H1 (cell line): ENCODE measurements around the gene RNF135. TPM values are rescaled to one million over a fixed set of nuclear protein-coding genes. Genes with fewer than 3 reads are reported as not detected.

Source experiments
- polyA plus RNA-seq, 7 experiments: library from polyadenylated mRNA; depleted of rRNA in 3 of 7; stranded (reverse) in 5 of 7; unstranded in 2 of 7; fragments of >200 nt in 5 of 7; fragments of 200-250 nt in 2 of 7; gene quantifications; 1 replicate in 5 of 7; 2 replicates in 1 of 7; 4 replicates in 1 of 7; pipeline versions ENCODE4 v1.2.1 to v1.2.3, GENCODE V29; 2011 to 2013; ENCODE audit warnings: missing spikeins in 2 of 7, mixed read lengths in 2 of 7
- small RNA-seq: library from polyadenylated mRNA; stranded (forward); fragments of <200 nt; extraction: miRNeasy Mini kit (QIAGEN cat#:217004); gene quantifications from one replicate; pipeline ENCODE3, GENCODE V24; 2013; ENCODE audit not compliant: insufficient read depth
- total RNA-seq: library from RNA; stranded (reverse); fragmentation: NEBNext Ultra II Directional; extraction: Animal tissue kit (Norgen Biotek cat#: 25700); gene quantifications from 2 replicates; pipeline ENCODE4 v1.2.1, GENCODE V29; 2021

Gene RNF135
- total and polyA plus RNA-seq, 2 of the 8 experiments (the other 6 are each of a cell fraction or from before 2014, with no cell fraction given), result 8.8 to 9.0 TPM

Small RNA genes within 50 kb of the gene (small RNA-seq; reads per million reads assigned to genes)
- not detected for gene AC138207.3
- not detected for gene RN7SL138P

Other genes with a start within 250 kb of the RNF135 start
- gene CRLF3, start 146.3 kb upstream of the RNF135 start, total RNA-seq, result 21.0 and 22.7 TPM in 2 replicates
- gene CRLF3, start 146.3 kb upstream of the RNF135 start, polyA plus RNA-seq (2011; rRNA removed), result 8.7 and 12.7 TPM in 2 replicates
- 25.6 and 30.0 TPM in 2 replicates for gene ATAD5, start 139.1 kb upstream of the RNF135 start, total RNA-seq
- gene ATAD5, start 139.1 kb upstream of the RNF135 start, polyA plus RNA-seq (2011; rRNA removed), result 3.0 and 3.5 TPM in 2 replicates
- gene TEFM, start 64.8 kb upstream of the RNF135 start, total RNA-seq, result 9.9 and 10.9 TPM in 2 replicates
- 2.9 and 6.1 TPM in 2 replicates for gene TEFM, start 64.8 kb upstream of the RNF135 start, polyA plus RNA-seq (2011; rRNA removed)
- gene ADAP2, start 49.1 kb upstream of the RNF135 start, total RNA-seq, result 0.76 and 1.1 TPM in 2 replicates
- gene ADAP2, start 49.1 kb upstream of the RNF135 start, polyA plus RNA-seq (2011; rRNA removed), result 0.71 and 1.1 TPM in 2 replicates
- 27.5 and 29.6 TPM in 2 replicates for gene NF1, start 123.9 kb downstream of the RNF135 start, total RNA-seq
- gene NF1, start 123.9 kb downstream of the RNF135 start, polyA plus RNA-seq (2011; rRNA removed), result 12.4 and 19.3 TPM in 2 replicates